Trophoblast cell (in vitro differentiated cells and primary cell): Measurements from ENCODE around the gene RAI1.

Experiments used
- DNase-seq, 2 donors: peaks; one replicate each; pipeline ENCODE4 v3.0.0-alpha.2; 2016
- H2AFZ ChIP-seq: 2 replicates; pipeline ENCODE4 v1.6.1; 2013; ENCODE audit warnings: low read length, moderate library complexity, mild to moderate bottlenecking; ENCODE audit not compliant: insufficient read depth, poor library complexity
- H2AK5ac ChIP-seq: 2 replicates; pipeline ENCODE4 v1.6.1; 2013; ENCODE audit warnings: mild to moderate bottlenecking, low read length
- H2BK120ac ChIP-seq: 2 replicates; pipeline ENCODE4 v1.6.1; 2013; ENCODE audit warnings: low read length, mild to moderate bottlenecking, moderate library complexity; ENCODE audit not compliant: insufficient read depth, poor library complexity
- H2BK12ac ChIP-seq: 2 replicates; pipeline ENCODE4 v1.6.1; 2013; ENCODE audit warnings: mild to moderate bottlenecking, low read length, moderate library complexity
- H2BK5ac ChIP-seq: 2 replicates; pipeline ENCODE4 v1.6.1; 2013; ENCODE audit warnings: low read length, low read depth, moderate library complexity, mild to moderate bottlenecking; ENCODE audit not compliant: poor library complexity
- H3K14ac ChIP-seq: 2 replicates; pipeline ENCODE4 v1.6.1; 2013; ENCODE audit warnings: mild to moderate bottlenecking, low read length
- H3K18ac ChIP-seq: 2 replicates; pipeline ENCODE4 v1.6.1; 2013; ENCODE audit warnings: mild to moderate bottlenecking, low read length
- H3K23ac ChIP-seq: 2 replicates; pipeline ENCODE4 v1.6.1; 2013; ENCODE audit warnings: low read length
- H3K27ac ChIP-seq: 2 replicates; pipeline ENCODE4 v1.5.1; 2013; ENCODE audit warnings: low read depth, mild to moderate bottlenecking, inconsistent platforms, low read length, moderate library complexity
- H3K27me3 ChIP-seq: 2 replicates; pipeline ENCODE4 v1.6.1; 2013; ENCODE audit warnings: inconsistent platforms, mild to moderate bottlenecking, low read length, moderate library complexity; ENCODE audit not compliant: insufficient read depth
- H3K36me3 ChIP-seq, 2 experiments: 1 replicate in 1 of 2; 2 replicates in 1 of 2; pipeline ENCODE4 v1.6.1; 2013; ENCODE audit warnings: low read length in 2 of 2, mild to moderate bottlenecking in 2 of 2, moderate library complexity in 1 of 2; ENCODE audit not compliant: insufficient read depth in 2 of 2, control insufficient read depth in 1 of 2
- H3K4ac ChIP-seq: 2 replicates; pipeline ENCODE4 v1.6.1; 2013; ENCODE audit warnings: low read depth, mild to moderate bottlenecking, low read length, moderate library complexity
- H3K4me1 ChIP-seq, 2 experiments: 1 replicate in 1 of 2; 2 replicates in 1 of 2; pipeline ENCODE4 v1.6.1; 2013; ENCODE audit warnings: low read length in 2 of 2, mild to moderate bottlenecking in 2 of 2, moderate library complexity in 1 of 2; ENCODE audit not compliant: insufficient read depth in 2 of 2, control insufficient read depth in 1 of 2
- H3K4me2 ChIP-seq: 2 replicates; pipeline ENCODE4 v1.6.1; 2013; ENCODE audit warnings: inconsistent platforms, mild to moderate bottlenecking, low read length, moderate library complexity
- H3K4me3 ChIP-seq: 2 replicates; pipeline ENCODE4 v1.5.1; 2013; ENCODE audit warnings: mild to moderate bottlenecking, low read depth, low read length, inconsistent platforms
- H3K79me1 ChIP-seq: one replicate; pipeline ENCODE4 v1.6.1; 2013; ENCODE audit warnings: low read length
- H3K79me2 ChIP-seq: 2 replicates; pipeline ENCODE4 v1.6.1; 2013; ENCODE audit warnings: low read length, mild to moderate bottlenecking; ENCODE audit not compliant: control insufficient read depth, insufficient read depth, poor library complexity
- H3K9ac ChIP-seq: 2 replicates; pipeline ENCODE4 v1.6.1; 2013; ENCODE audit warnings: mild to moderate bottlenecking, low read length
- H3K9me3 ChIP-seq: 2 replicates; pipeline ENCODE4 v1.6.1; 2013; ENCODE audit warnings: low read depth, mild to moderate bottlenecking, control low read depth, inconsistent platforms, low read length; ENCODE audit not compliant: insufficient read depth
- H4K12ac ChIP-seq: 2 replicates; pipeline ENCODE4 v1.6.1; 2013; ENCODE audit warnings: low read depth, mild to moderate bottlenecking, low read length, moderate library complexity
- H4K8ac ChIP-seq: 2 replicates; pipeline ENCODE4 v1.6.1; 2013; ENCODE audit warnings: low read depth, mild to moderate bottlenecking, low read length, moderate library complexity
- H4K91ac ChIP-seq: one replicate; pipeline ENCODE4 v1.6.1; 2013; ENCODE audit warnings: low read depth, mild to moderate bottlenecking, low read length, moderate library complexity
- WGBS: extraction: QIAGEN DNeasy Blood & Tissue Kit; methylation state at CpG from one replicate; pipeline ENCODE4 v1.1.7; 2013; ENCODE audit warnings: missing lambda C conversion rate; ENCODE audit not compliant: insufficient read length, insufficient coverage; ENCODE audit errors: extremely low coverage; 5-methylcytosine and 5-hydroxymethylcytosine counted together

RAI1 gene

DNA sequence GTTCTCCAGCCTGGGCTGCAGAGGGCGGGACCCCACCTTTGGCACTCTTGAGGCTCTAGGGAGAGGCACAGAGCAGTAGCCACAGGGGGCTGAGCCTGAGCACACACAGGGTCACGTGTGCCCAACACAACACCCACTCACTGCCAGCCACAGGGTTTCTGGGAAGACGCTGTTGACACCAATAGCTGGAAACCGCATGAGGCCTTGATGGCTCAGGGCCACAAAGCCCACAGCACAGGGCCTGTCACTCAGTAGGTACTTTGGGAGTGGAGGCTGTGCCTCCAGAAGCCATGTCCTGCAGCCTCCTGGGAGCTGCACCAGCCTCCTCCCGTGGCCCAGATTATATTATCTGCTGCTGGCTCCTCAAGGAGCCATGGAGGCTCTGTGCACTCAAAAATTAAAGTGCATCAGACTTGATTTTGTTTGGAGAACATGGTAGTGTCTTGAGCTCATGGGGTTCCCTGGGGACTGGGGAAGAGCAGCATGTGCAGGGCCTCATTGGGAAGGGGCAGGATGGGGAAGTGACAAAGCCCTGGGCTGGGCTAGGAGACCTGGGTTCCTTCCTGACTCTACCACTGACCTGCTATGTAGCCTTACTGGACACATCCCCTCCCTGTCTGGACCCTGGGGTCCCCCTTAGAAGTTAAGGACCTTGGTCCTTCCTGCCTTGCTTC lies 168.0 kb downstream of the RAI1 start:
- H3K18ac ChIP-seq = no peak overlapping the region
- H3K4me3 ChIP-seq = no peak overlapping the region
- no peaks in the 10 kb centered on the region for H3K79me1 ChIP-seq
- H3K79me2 ChIP-seq = no peaks in the 10 kb centered on the region
- no CpG with 5 or more reads among the region's 5 CpGs for WGBS
- DNase-seq = peak in 1 of 2 donors; percentile 15
- H4K12ac ChIP-seq = no peak overlapping the region
- H2AFZ ChIP-seq = no peak overlapping the region
- H2BK120ac ChIP-seq = no peak overlapping the region
- no peak overlapping the region for H2AK5ac ChIP-seq
- no peak overlapping the region for H2BK12ac ChIP-seq
- H3K23ac ChIP-seq = no peak overlapping the region
- H3K14ac ChIP-seq = no peak overlapping the region
- H3K27ac ChIP-seq = no peak overlapping the region
- no peak overlapping the region for H3K4me2 ChIP-seq
- no peak overlapping the region for H4K91ac ChIP-seq
- H3K9ac ChIP-seq = no peak overlapping the region
- H3K4me1 ChIP-seq = no peaks in the 10 kb centered on the region
- H2BK5ac ChIP-seq = no peak overlapping the region
- H3K4ac ChIP-seq = no peak overlapping the region
- no peaks in the 10 kb centered on the region for H3K9me3 ChIP-seq
- H3K36me3 ChIP-seq = peaks cover 18 to 25% of the 10 kb centered on the region in 2 experiments
- no peak overlapping the region for H4K8ac ChIP-seq
- no peaks in the 10 kb centered on the region for H3K27me3 ChIP-seq

DNA sequence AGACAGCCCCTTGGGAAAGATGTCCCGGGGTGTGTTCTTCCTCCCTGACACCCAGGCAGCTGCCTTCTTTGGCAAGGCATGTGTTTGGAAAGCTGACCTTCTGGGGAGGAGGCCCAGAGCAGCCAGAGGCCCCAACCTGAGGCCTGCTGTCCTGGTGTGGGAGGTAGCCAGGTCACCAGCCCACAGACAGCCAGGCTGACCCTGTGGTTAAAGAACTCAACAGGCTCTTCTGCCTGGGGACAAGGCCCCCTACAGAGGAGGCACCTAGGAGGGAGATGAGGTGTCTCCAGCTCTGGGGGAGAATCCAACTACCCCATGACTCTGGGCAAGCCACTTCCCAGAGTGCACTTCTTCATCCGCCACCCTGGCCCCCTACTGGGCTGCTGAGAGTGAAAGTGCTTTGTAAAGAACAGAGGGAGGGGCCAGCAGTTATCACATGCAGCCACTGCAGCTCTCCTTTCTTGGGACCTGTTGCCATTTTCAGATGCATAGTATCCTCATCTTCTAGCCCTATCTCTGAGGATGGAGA lies 168.7 kb downstream of the RAI1 start:
- H2BK120ac ChIP-seq = no peak overlapping the region
- H2AK5ac ChIP-seq = no peak overlapping the region
- no peaks in the 10 kb centered on the region for H3K79me1 ChIP-seq
- H3K79me2 ChIP-seq = no peaks in the 10 kb centered on the region
- no peak overlapping the region for H3K4me3 ChIP-seq
- no peak overlapping the region for H3K4ac ChIP-seq
- H3K18ac ChIP-seq = no peak overlapping the region
- no peak overlapping the region for H3K4me2 ChIP-seq
- peak overlapping the region; percentile 32 for H2BK12ac ChIP-seq
- peak overlapping the region; percentile 18 for H2AFZ ChIP-seq
- peaks cover 18 to 25% of the 10 kb centered on the region in 2 experiments for H3K36me3 ChIP-seq
- no CpG with 5 or more reads among the region's 2 CpGs for WGBS
- H3K4me1 ChIP-seq = peaks cover 0 to 2% of the 10 kb centered on the region in 2 experiments
- H3K27ac ChIP-seq = no peak overlapping the region
- no peak overlapping the region for H4K12ac ChIP-seq
- no peak overlapping the region for H2BK5ac ChIP-seq
- no peak overlapping the region for H3K14ac ChIP-seq
- peak overlapping the region; percentile 9 for H4K8ac ChIP-seq
- DNase-seq = peak in 1 of 2 donors; percentile 25
- no peak overlapping the region for H3K23ac ChIP-seq
- no peaks in the 10 kb centered on the region for H3K9me3 ChIP-seq
- no peaks in the 10 kb centered on the region for H3K27me3 ChIP-seq
- H3K9ac ChIP-seq = no peak overlapping the region
- H4K91ac ChIP-seq = no peak overlapping the region

DNA sequence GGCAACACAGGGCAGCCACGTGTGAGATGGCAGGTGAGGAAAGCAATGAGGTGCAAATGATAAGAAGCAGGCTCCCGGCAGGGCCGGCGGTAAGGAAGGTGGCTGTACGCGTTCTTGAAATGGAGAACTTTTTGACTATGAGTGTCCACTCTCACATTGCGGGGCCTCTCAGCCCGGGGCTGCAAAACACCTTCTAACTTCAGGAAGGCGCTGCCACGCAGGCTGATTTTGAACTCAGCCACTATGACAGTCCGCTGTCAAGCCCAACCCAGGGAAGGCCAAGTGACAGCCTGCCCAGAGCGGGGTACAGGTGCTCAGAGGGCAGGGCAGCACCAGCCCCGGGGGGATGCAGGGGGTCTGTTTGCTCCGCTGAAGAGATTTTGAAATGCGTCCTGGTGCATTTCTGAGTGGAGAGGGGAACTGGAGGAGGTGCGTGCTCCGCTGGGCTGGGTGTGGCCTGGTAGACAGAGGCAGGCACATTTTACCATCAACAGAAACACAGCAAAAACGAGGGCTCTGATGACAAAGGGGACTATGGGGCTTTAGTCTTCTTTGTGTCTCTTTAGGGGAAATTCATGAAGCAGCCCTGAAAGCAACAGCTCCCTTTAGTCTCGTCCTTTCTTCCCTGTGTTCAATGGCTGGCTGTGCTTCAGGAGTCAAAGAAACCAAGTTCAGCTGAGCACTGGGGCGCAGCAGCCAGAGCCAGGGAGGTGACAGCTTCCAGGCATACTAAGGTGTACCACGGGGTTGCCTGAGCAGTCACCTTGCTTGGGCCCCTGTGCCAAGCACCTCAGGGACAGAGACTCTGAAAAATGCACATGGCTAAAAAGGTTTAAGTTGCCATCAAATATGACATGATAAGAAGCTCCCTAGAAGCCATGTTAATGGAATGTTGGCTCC lies 170.1 kb downstream of the RAI1 start:
- no peak overlapping the region for H3K9ac ChIP-seq
- H2AK5ac ChIP-seq = no peak overlapping the region
- no peak for DNase-seq
- no peaks in the 10 kb centered on the region for H3K79me2 ChIP-seq
- H4K91ac ChIP-seq = no peak overlapping the region
- no peak overlapping the region for H3K18ac ChIP-seq
- no peaks in the 10 kb centered on the region for H3K27me3 ChIP-seq
- H2BK120ac ChIP-seq = no peak overlapping the region
- H3K4me3 ChIP-seq = no peak overlapping the region
- peaks cover 0 to 6% of the 10 kb centered on the region in 2 experiments for H3K4me1 ChIP-seq
- H2AFZ ChIP-seq = no peak overlapping the region
- H4K12ac ChIP-seq = no peak overlapping the region
- no peak overlapping the region for H3K14ac ChIP-seq
- H2BK12ac ChIP-seq = no peak overlapping the region
- H2BK5ac ChIP-seq = no peak overlapping the region
- no peaks in the 10 kb centered on the region for H3K79me1 ChIP-seq
- WGBS = no CpG with 5 or more reads among the region's 21 CpGs
- no peak overlapping the region for H4K8ac ChIP-seq
- H3K4ac ChIP-seq = no peak overlapping the region
- no peak overlapping the region for H3K23ac ChIP-seq
- H3K9me3 ChIP-seq = no peaks in the 10 kb centered on the region
- no peak overlapping the region for H3K4me2 ChIP-seq
- H3K36me3 ChIP-seq = peaks cover 16 to 24% of the 10 kb centered on the region in 2 experiments
- no peak overlapping the region for H3K27ac ChIP-seq

DNA sequence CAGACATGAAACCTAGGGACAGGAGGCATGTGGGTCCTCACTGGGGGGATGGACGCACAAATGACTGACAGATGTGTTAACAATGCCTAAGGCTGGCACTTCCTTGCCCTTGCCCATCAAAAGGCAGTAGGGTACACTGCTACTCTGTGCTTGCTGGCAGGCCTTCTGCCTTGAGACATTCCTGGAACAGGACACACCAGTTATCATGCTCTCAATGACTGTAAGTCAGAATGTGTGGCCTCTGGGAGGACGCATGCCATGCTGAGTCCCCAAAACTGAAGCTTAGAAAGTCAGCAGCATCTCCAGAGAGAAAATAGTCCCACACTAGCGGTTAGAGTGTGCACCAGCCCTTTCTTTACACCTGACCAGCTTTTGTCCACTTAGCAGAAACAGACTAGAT lies 171.7 kb downstream of the RAI1 start:
- no peak for DNase-seq
- Histone ChIP-seq H4K8ac (no peak overlapping the region), H2BK120ac (no peak overlapping the region), H2BK12ac (no peak overlapping the region), H3K4me2 (no peak overlapping the region), H3K9me3 (no peaks in the 10 kb centered on the region), H3K27me3 (no peaks in the 10 kb centered on the region), H3K23ac (no peak overlapping the region), H3K18ac (no peak overlapping the region), H3K4me1 (peaks cover 0 to 6% of the 10 kb centered on the region in 2 experiments), H3K79me2 (no peaks in the 10 kb centered on the region), H4K12ac (no peak overlapping the region), H2BK5ac (no peak overlapping the region), H2AFZ (no peak overlapping the region), H3K14ac (no peak overlapping the region), H2AK5ac (no peak overlapping the region), H4K91ac (no peak overlapping the region), H3K9ac (no peak overlapping the region), H3K36me3 (peaks cover 5 to 13% of the 10 kb centered on the region in 2 experiments), H3K79me1 (no peaks in the 10 kb centered on the region), H3K4ac (no peak overlapping the region), H3K27ac (no peak overlapping the region), H3K4me3 (no peak overlapping the region)
- no CpG with 5 or more reads among the region's 3 CpGs for WGBS
